Measurements from ENCODE around the gene MRPL36.

GRCh38 chr5:1756481-1756880 is 43.2 kb downstream of the MRPL36 start:
- TF ChIP-seq EP300 (IDR thresholded peaks at IDR 0.05; ENCODE audit: low read depth) (no peak), CTCF (IDR thresholded peaks at IDR 0.05) (no peak), POLR2A (IDR thresholded peaks at IDR 0.05) (no peak), POLR2AphosphoS5 (IDR thresholded peaks at IDR 0.05) (no peak)
